ENCODE results near the gene SSPN.

Gene SSPN

DNA sequence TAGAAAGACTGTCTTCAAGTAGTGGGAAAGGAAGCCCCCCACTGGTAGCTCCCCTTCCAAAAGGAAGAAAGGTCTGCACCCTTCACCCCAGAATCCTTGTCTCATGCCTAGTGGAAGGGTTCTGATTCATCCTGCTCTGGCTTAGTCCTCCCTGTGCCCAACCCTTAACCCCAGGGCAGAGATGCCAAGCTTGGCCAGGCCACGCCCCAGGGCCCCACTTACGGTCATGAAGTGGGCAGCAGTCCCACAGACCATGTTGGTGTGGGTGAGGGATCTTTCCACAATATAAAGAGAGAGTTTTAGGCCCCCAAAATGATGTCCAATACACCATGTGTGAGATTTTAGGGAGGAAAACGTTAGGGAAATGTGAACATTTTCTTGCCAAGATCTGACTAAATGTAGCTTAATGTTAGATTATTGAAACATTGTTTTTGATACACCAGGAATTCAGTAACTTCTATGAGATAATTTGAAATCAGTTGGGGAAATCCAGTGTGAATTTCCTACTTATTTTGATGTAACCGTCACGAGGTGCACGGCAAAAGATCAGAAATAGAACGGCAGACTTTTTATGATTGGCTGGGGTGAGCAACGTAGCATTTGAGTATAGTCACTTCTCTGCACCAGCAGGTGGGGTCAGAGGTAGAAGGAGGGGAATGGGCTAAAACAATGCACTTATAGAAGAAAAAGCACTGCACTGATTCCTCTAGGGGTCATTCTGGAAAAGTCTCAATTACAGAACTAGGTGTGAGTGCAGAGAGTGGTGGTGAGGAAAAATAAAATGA is 8.2 kb upstream of the SSPN start:
- no peak for DNase-seq

DNA sequence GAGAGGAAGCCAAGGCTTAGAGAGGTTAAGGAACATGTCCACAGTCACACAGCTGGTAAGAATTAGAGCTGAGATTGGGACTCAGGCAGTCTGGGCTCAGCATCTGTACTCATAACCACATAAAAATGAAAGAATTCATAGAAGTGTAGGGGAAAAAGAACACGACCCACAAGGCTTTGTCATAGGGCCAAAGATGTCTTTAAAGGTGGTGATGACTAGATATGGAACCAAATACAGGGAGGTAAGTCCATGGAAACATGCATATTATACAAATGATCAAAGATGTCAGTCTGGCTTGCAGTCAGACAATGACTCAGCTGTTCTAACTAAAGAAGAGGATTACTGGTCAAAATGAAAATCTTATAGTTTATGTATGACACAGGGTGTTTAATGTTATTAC is 7.2 kb upstream of the SSPN start:
- DNase-seq = no peak

- DNase-seq = no peak
Measured at GRCh38 chr12:26188641-26189040, 6.7 kb upstream of the SSPN start.

DNA sequence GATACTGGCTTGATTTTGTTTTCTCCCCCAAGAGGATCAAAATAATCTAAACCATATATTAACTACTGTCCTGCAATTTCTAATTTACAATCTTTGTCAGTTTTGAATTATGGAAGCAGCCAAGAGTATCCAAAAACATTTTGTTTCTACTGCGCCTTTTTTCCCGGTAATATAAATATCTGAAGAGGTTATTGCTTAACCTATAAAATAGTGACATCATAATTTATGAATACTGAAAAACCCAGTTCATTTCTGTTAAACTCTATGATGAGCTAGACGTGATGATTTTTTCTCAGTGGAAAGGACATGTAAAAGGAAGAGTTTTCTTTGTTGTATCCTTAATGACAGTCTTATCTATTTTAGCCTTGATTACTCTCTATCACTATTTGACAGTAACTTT is 3.2 kb upstream of the SSPN start:
- DNase-seq = no peak

DNA sequence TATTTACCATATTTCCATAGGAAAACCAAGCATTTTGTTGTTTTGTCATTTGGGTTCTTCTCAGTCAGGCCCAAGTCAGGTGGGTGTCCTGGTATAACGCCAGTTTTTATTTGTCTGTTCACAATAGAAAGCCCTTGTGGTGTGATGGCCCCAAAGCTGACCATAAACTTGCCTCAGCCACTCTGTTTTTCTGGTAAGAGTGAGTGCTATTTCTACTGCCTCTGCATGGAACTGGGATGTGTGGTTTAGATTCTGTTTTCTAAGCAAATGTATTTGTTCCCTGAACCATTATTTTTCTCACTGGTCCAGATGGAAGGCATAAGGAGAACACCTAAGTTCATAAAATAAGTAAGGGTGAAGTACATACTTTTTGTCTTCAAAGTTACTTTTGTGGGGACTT is 1.8 kb upstream of the SSPN start:
- peak in 1 of 3 experiments; percentile 50 for DNase-seq

- DNase-seq = peak in 2 of 3 experiments; percentile 73 to 77
Measured at GRCh38 chr12:26195641-26196420, 458 bp downstream of the SSPN start.

- DNase-seq = no peak
Measured at GRCh38 chr12:26196421-26196716, 996 bp downstream of the SSPN start.

- DNase-seq = peak in 1 of 3 experiments; percentile 44
Measured at GRCh38 chr12:26197832-26198231, 2.5 kb downstream of the SSPN start.

DNA sequence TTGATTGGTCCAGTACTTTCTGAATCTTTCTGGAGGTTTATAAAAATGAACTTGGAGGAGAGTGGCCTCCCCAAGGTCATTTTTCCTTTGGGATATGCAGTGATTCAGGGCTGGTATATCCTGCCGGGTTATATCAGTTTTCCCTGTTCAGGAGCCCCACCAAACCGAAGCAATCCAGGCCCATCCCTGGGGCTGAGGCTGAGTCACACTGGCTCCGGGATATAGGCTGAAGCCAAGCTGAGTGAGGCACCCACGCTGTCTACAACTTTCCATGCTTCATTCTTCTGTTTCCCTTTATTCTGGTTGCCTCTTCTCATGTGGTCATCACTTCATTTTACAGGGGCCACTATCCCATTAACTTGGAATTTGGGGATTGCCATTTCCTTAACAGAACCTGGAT is 3.4 kb downstream of the SSPN start:
- no peak for DNase-seq

DNA sequence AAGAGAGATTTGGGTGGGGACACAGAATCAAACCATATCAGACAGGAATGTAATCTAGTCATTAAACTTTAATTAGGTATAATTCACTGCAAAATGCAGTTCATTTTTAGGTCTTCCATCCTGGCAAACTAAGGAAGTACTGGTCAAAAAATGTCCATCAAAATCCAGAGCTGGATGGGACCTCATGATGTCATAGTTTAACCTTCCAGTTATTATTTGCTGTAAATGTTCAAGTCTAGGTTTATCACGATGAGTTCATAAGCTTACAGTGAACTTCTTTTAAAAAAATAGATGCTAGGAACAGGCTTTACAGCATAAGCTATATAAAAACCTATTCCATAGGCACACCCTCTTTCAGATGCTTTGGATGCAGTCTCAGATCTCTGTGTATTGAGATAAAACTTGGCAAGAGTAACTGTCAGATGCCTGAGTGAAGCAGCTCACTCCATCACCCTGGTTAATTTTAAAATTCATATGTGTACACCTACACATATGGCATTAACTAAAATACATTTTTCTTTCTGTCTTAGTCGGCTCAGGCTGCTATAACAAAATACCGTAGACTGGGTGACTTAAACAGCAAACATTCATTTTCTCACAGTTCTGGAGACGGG is 7.9 kb downstream of the SSPN start:
- no peak for DNase-seq

GRCh38 chr12:26204612-26205289 is 9.4 kb downstream of the SSPN start:
- no peak for DNase-seq

- DNase-seq = peak in 1 of 3 experiments; percentile 54
Measured at GRCh38 chr12:26205298-26205697, 9.9 kb downstream of the SSPN start.

DNA sequence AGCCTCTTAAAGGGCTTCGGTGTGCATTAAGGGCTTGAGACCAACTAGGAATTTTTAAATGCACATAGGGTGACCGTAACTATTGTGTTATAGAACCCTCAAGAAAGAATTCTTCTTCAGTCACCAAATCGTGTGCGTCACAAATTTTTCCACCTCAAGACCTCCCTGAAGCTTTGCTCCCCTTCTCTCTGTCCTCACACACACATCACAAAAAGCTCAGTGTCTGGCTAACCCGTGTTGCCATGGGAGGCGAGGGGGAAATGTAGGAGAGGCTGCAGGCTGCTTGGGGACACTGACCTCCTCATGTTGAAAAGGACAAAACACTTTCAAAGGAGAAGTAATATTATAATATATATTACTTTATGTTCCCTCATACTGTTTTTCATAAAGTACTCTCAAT is 10.6 kb downstream of the SSPN start:
- no peak for DNase-seq

DNA sequence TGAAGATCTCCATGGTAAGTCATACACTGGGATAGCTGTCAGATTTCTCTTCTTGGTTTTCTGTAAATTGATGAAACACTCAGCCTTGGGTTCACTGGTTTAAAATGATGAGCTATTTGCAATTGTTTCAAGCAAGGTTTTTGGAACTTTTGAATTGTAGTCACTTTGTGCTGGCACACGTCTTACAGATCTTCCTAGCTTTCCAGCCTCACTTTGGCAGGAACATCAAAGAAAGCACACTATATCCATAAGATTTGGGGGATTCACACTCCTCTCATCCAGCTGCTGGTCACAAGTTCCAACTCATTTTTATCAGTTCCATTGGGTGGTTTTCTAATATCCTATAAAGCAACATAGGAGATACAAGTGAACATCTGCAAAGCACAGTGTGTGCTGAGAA is 16.0 kb downstream of the SSPN start:
- DNase-seq = no peak

GRCh38 chr12:26212396-26212795 is 17.0 kb downstream of the SSPN start:
- DNase-seq = no peak

- DNase-seq = no peak
Measured at GRCh38 chr12:26212988-26213387, 17.6 kb downstream of the SSPN start.

- DNase-seq = no peak
Measured at GRCh38 chr12:26214121-26214520, 18.7 kb downstream of the SSPN start.

GRCh38 chr12:26219736-26220135 is 24.4 kb downstream of the SSPN start:
- DNase-seq = no peak

DNA sequence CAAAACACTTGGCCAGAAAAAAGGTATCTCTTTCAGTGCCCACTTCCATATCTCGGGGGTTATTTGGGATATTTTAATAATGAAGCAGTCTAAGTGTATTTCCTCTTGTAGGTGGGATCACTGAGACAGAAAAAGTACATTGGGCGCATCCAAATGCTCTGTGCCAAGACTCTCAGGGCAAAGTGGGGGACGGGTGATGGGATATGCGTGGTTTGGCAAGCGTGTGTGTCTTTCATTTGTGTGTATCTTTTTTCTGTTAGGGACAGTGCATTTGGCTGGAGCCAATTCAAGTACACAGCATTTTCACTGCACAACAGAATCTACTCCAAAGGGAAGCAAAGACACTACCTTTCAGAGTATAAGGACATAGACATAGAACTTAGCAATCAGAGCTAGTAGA is 29.3 kb downstream of the SSPN start:
- no peak for DNase-seq

- peak in 2 of 3 experiments; percentile 51 to 65 for DNase-seq
Measured at GRCh38 chr12:26226122-26226521, 30.7 kb downstream of the SSPN start.

DNA sequence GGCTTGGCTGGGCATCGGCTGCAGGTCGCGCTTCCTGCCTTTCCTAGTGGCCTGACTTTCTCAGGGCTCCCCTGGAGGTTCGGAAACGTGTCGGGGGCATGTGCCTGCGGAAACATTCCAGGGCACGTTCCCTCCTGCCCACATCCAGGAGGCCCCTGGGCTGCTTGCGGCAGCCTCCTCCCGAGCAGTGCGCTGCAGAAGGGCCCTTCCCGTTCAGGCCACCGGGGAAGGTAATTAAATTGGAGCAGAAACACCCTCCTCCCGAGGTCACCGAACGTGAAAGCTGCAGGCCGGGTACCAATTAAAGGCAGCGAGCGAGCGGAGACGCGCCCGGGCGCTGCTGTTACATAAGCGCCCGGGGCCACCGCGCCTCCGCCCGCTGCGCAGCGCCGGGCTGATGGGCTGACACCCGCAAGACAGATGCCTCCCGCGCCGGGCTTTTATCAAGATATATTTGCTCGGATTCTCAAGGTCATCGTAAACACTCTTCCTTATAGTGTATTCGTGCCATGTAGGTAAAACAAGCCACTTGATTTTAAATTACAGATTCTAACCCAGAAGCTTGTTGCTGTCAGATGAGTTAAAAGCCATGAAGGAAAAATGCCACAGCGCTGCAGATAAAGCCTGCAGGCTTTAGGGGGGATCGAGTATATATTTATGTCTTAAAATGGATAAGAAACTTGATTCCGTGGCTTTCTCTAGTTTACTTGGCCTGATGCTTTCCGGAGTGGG is 31.4 kb downstream of the SSPN start:
- peak in 2 of 3 experiments; percentile 80 to 88 for DNase-seq

DNA sequence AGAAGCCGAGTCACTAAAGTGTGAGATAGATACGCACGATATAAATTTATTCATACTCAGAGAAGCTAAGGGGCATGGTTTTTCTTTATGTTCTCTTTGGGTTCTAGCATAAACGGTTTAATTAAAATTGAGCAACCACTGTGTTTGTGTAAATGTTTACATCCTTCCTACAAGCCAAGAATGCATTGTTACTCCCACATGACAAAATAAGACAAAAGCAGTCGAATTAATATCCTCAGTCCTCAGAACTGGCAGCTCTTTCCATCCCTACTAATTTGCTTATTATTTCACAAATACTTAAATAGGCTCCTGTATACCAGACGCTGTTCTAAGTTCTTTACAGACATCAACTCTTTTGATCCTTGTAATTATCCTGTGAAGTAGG is 32.0 kb downstream of the SSPN start:
- DNase-seq = peak in 1 of 3 experiments; percentile 79

DNA sequence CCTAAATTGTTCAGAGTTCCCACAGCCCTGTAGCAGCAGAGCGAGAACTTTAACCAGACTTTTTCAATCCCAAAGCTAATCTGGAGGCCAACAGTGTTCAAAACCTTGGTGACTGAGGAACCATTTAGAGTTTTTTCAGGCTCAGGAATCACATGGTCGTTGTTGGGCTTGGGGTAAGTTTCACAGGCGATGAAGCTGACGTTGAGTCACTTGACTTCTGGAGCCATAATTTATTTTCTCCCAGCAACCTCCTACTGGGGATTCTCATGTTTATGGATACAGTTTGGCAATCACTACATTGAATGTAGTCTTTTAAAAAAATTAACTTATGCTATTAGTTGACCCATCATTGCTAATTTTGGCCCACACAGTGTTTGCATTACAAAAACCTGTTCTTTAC is 34.5 kb downstream of the SSPN start:
- DNase-seq = no peak
